ENCODE data around the gene SUCNR1. TPM values are rescaled to one million over a fixed set of nuclear protein-coding genes. Genes with fewer than 3 reads are reported as not detected.
A peak's percentile ranks its signal among the peaks of the same experiment; 100 is the strongest.

The SUCNR1 gene
- total and polyA plus RNA-seq, 8 donors: 0.12 to 0.92 (median 0.58) TPM; not detected in 5

GRCh38 chr3:151912028-151912427, 38.6 kb downstream of the SUCNR1 start:
- no peaks in the 10 kb centered on the region for H3K36me3 ChIP-seq
- H3K4me3 ChIP-seq: no peak overlapping the region
- no peak for TF ChIP-seq POLR2AphosphoS5 (IDR thresholded peaks at IDR 0.05)
- no peak for TF ChIP-seq CTCF (IDR thresholded peaks at IDR 0.05)
- TF ChIP-seq POLR2A (IDR thresholded peaks at IDR 0.05): no peak
- TF ChIP-seq EP300 (IDR thresholded peaks at IDR 0.05): no peak
- no peak overlapping the region for H3K27ac ChIP-seq
- WGBS, 5 donors: 63 to 87% (median 77%) methylated on average over 1 of the region's 1 CpG
- intact Hi-C loops (cut with DNase I; ENCODE audit: low total_unique reads): loop anchor here (10.0 kb wide), 1 partner anchor 467 kb away; no protein-coding TSS in a partner anchor
- H3K9me3 ChIP-seq: no peaks in the 10 kb centered on the region
- H3K27me3 ChIP-seq: no peaks in the 10 kb centered on the region
- H3K4me1 ChIP-seq: no peaks in the 10 kb centered on the region
- no peak for DNase-seq

DNA sequence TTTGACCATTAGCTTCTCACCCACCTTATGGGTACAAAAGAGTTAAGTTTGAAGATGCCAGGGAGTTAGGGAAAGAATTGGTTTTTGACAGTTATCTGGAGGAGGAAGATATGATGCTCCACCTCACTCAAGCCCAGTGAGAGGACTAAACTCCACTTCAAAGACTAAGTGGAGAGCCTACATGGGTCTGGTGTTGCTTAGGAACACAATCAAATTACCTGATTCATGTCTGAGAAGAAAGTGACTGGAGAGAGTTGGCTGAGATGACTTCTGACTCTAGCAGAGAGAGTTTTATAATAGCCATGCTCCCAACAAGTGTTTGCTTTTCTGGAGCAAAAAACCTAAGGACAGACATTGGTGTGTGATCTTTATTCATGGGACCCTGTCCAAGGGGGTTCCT, 43.3 kb downstream of the SUCNR1 start:
- intact Hi-C loops (cut with DNase I; ENCODE audit: low total_unique reads): loop anchor here (10.0 kb wide), 1 partner anchor 472 kb away; no protein-coding TSS in a partner anchor
- no peaks in the 10 kb centered on the region for H3K27me3 ChIP-seq
- no peaks in the 10 kb centered on the region for H3K9me3 ChIP-seq
- no peak for DNase-seq
- H3K4me3 ChIP-seq: no peak overlapping the region
- H3K36me3 ChIP-seq: no peaks in the 10 kb centered on the region
- H3K27ac ChIP-seq: no peak overlapping the region
- TF ChIP-seq POLR2A (IDR thresholded peaks at IDR 0.05): no peak
- no peak for TF ChIP-seq CTCF (IDR thresholded peaks at IDR 0.05)
- TF ChIP-seq POLR2AphosphoS5 (IDR thresholded peaks at IDR 0.05): no peak
- no peak for TF ChIP-seq EP300 (IDR thresholded peaks at IDR 0.05)
- peaks cover 0 to 8% (median 0%) of the 10 kb centered on the region in 4 donors for H3K4me1 ChIP-seq

DNA sequence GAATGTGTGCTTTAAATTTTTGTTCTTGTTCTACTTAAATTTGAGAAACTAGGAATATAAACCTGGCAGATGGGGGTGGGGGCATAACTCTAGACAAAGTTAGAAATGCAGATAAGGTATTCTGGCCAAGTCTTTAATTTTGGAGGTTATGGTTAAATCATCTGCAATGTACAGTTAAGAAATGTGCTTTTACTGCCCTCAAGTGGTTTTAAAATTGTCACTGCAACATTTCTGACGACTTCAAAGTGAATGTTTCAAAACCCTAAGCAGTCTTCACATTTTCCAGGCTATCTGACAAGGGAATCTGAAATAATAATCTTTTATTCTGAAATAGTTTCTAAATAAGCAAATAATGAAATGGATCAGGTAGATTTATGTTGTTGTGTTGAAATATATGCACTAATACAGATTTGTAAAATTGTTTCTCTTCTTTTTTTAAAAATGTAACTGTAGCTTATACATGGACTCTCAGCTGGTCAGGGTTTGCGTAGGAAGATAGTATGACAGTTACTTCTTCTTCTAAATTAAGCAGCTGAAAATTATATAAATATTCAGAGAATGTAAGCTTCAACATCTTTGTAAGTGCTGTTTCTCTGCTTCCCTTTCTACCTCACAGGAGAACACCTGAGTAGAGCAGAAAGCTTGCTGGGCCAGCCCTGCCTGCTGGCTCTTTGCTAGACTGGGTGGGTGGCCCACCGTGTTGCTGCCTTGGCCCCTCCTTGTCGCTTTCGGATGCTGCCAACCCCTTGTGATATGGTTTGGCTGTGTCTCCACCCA, 45.0 kb downstream of the SUCNR1 start:
- H3K27ac ChIP-seq: no peak overlapping the region
- peaks cover 0 to 8% (median 0%) of the 10 kb centered on the region in 4 donors for H3K4me1 ChIP-seq
- H3K4me3 ChIP-seq: no peak overlapping the region
- no peaks in the 10 kb centered on the region for H3K9me3 ChIP-seq
- 44 to 57% (median 52%) methylated on average over 5 of the region's 5 CpGs for WGBS, 5 donors
- DNase-seq: peak in 1 of 2 donors; percentile 73
- TF ChIP-seq CTCF (IDR thresholded peaks at IDR 0.05) (peak in 5 of 7 experiments; percentile 32 to 59 (median 52)), POLR2AphosphoS5 (IDR thresholded peaks at IDR 0.05) (no peak), POLR2A (IDR thresholded peaks at IDR 0.05) (no peak), EP300 (IDR thresholded peaks at IDR 0.05) (no peak)
- no peaks in the 10 kb centered on the region for H3K36me3 ChIP-seq
- no peaks in the 10 kb centered on the region for H3K27me3 ChIP-seq
- intact Hi-C loops (cut with DNase I; ENCODE audit: low total_unique reads): loop anchor here (10.0 kb wide), 1 partner anchor 474 kb away; no protein-coding TSS in a partner anchor

- Histone ChIP-seq H3K36me3 (no peaks in the 10 kb centered on the region), H3K4me3 (no peak overlapping the region), H3K4me1 (peaks cover 0 to 8% (median 0%) of the 10 kb centered on the region in 4 donors), H3K27me3 (no peaks in the 10 kb centered on the region), H3K27ac (no peak overlapping the region), H3K9me3 (no peaks in the 10 kb centered on the region)
- TF ChIP-seq POLR2A (IDR thresholded peaks at IDR 0.05): no peak
- no peak for TF ChIP-seq POLR2AphosphoS5 (IDR thresholded peaks at IDR 0.05)
- no peak for TF ChIP-seq CTCF (IDR thresholded peaks at IDR 0.05)
- no peak for TF ChIP-seq EP300 (IDR thresholded peaks at IDR 0.05)
- intact Hi-C loops (cut with DNase I; ENCODE audit: low total_unique reads): loop anchor here (10.0 kb wide), 1 partner anchor 474 kb away; no protein-coding TSS in a partner anchor
- WGBS, 5 donors: 48 to 75% (median 64%) methylated on average over 2 of the region's 2 CpGs
- no peak for DNase-seq
Observed at GRCh38 chr3:151919030-151919328, 45.5 kb downstream of the SUCNR1 start.
